ENCODE measurements around the gene ANKRD13B.
A peak's percentile ranks its signal among the peaks of the same experiment; 100 is the strongest.

The ANKRD13B gene

DNA sequence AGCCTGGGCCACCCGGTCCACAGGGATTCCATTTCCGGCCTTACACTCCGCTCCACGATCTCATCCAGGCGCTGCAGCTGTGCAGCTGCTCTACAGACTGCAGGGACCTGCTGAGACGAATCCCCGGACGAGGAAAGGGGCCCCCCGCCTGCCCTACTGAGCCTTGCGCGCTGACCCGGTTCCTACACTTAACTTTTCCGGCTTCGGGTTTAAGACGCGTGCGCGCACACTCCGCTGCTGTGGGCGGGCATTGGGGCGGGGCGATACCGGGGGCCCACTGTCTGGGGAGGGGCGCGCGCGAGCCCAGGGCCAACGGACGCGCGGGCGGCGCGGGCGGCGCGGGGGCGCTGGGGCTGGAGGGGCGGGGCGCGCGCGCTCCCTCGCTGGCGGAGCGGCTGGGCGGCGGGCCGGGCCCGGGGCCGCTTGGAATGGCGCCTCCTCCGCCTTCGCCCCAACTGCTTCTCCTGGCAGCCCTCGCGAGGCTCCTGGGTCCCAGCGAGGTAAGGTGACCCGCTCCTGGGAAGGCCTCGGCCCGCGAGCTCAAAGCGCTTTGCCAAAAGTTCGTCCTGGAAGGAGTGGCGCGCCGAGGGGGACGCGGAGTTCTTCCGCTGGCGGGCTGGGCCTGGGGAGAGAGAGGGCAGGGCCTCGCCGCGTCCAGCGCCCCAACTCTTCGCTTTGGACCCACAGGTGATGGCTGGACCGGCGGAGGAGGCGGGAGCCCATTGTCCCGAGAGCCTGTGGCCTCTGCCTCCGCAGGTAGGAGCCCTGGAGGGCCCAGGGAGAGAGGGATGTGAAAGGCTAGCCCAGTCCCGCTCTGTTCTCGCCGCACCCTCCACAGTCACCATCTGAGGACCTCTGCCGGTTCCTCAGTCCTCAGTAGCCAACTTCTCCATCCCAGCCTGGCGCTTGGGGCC, 24.3 kb upstream of the ANKRD13B start, which contains the start of gene TP53I13 (continued):
- TF ChIP-seq, protein P1, sequence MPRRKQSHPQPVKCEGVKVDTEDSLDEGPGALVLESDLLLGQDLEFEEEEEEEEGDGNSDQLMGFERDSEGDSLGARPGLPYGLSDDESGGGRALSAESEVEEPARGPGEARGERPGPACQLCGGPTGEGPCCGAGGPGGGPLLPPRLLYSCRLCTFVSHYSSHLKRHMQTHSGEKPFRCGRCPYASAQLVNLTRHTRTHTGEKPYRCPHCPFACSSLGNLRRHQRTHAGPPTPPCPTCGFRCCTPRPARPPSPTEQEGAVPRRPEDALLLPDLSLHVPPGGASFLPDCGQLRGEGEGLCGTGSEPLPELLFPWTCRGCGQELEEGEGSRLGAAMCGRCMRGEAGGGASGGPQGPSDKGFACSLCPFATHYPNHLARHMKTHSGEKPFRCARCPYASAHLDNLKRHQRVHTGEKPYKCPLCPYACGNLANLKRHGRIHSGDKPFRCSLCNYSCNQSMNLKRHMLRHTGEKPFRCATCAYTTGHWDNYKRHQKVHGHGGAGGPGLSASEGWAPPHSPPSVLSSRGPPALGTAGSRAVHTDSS (tag by site-specific recombination; IDR thresholded peaks at IDR 0.05): no peak
- 0 out of 2 replicates have a peak, but pooled peaks have one; percentile 35 for TF ChIP-seq KLF7 (tag by site-specific recombination; IDR thresholded peaks at IDR 0.05; ENCODE audit: borderline replicate concordance)
- TF ChIP-seq IKZF3 (tag by site-specific recombination; IDR thresholded peaks at IDR 0.05): peak; percentile 51; the same call in 1 of the 2 replicates
- no peak for TF ChIP-seq ZNF514 (tag by site-specific recombination; IDR thresholded peaks at IDR 0.05)
- 0 out of 2 replicates have a peak, but pooled peaks have one; percentile 15 for TF ChIP-seq ZNF24 (tag by site-specific recombination; IDR thresholded peaks at IDR 0.05)
- no peak for TF ChIP-seq ZNF664 (tag by site-specific recombination; IDR thresholded peaks at IDR 0.05)
- TF ChIP-seq YY1 (tag by site-specific recombination; IDR thresholded peaks at IDR 0.05): peak; percentile 62; the same call in 1 of the 2 replicates
- TF ChIP-seq, protein P2, sequence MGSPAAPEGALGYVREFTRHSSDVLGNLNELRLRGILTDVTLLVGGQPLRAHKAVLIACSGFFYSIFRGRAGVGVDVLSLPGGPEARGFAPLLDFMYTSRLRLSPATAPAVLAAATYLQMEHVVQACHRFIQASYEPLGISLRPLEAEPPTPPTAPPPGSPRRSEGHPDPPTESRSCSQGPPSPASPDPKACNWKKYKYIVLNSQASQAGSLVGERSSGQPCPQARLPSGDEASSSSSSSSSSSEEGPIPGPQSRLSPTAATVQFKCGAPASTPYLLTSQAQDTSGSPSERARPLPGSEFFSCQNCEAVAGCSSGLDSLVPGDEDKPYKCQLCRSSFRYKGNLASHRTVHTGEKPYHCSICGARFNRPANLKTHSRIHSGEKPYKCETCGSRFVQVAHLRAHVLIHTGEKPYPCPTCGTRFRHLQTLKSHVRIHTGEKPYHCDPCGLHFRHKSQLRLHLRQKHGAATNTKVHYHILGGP (tag by site-specific recombination; IDR thresholded peaks at IDR 0.05): no peak
- TF ChIP-seq SP3 (tag by site-specific recombination; IDR thresholded peaks at IDR 0.05): peak; percentile 53
- TF ChIP-seq ZNF169 (tag by site-specific recombination; IDR thresholded peaks at IDR 0.05): no peak
- peak; percentile 63 for TF ChIP-seq OVOL3 (tag by site-specific recombination; IDR thresholded peaks at IDR 0.05)
- TF ChIP-seq ZNF394 (tag by site-specific recombination; IDR thresholded peaks at IDR 0.05; ENCODE audit: borderline replicate concordance): peak; percentile 66; the same call in 1 of the 2 replicates
- peak; percentile 54 for TF ChIP-seq KLF8 (tag by site-specific recombination; IDR thresholded peaks at IDR 0.05)
- TF ChIP-seq, protein P3, sequence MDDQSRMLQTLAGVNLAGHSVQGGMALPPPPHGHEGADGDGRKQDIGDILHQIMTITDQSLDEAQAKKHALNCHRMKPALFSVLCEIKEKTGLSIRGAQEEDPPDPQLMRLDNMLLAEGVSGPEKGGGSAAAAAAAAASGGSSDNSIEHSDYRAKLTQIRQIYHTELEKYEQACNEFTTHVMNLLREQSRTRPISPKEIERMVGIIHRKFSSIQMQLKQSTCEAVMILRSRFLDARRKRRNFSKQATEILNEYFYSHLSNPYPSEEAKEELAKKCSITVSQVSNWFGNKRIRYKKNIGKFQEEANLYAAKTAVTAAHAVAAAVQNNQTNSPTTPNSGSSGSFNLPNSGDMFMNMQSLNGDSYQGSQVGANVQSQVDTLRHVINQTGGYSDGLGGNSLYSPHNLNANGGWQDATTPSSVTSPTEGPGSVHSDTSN (CRISPR knock-in tag; IDR thresholded peaks at IDR 0.05): 0 out of 2 replicates have a peak, but pooled peaks have one; percentile 18
- 0 out of 2 replicates have a peak, but pooled peaks have one; percentile 30 for TF ChIP-seq ZNF2 (tag by site-specific recombination; IDR thresholded peaks at IDR 0.05)
- no peak for TF ChIP-seq FEZF1 (tag by site-specific recombination; IDR thresholded peaks at IDR 0.05)
- TF ChIP-seq SETDB1 (IDR thresholded peaks at IDR 0.05; ENCODE audit: insufficient read length, low read length): no peak
- TF ChIP-seq, protein P4, sequence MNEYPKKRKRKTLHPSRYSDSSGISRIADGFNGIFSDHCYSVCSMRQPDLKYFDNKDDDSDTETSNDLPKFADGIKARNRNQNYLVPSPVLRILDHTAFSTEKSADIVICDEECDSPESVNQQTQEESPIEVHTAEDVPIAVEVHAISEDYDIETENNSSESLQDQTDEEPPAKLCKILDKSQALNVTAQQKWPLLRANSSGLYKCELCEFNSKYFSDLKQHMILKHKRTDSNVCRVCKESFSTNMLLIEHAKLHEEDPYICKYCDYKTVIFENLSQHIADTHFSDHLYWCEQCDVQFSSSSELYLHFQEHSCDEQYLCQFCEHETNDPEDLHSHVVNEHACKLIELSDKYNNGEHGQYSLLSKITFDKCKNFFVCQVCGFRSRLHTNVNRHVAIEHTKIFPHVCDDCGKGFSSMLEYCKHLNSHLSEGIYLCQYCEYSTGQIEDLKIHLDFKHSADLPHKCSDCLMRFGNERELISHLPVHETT (tag by site-specific recombination; IDR thresholded peaks at IDR 0.05): peak; percentile 39; the same call in 1 of the 2 replicates
- TF ChIP-seq, protein P5, sequence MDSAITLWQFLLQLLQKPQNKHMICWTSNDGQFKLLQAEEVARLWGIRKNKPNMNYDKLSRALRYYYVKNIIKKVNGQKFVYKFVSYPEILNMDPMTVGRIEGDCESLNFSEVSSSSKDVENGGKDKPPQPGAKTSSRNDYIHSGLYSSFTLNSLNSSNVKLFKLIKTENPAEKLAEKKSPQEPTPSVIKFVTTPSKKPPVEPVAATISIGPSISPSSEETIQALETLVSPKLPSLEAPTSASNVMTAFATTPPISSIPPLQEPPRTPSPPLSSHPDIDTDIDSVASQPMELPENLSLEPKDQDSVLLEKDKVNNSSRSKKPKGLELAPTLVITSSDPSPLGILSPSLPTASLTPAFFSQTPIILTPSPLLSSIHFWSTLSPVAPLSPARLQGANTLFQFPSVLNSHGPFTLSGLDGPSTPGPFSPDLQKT (IDR thresholded peaks at IDR 0.05; ENCODE audit: borderline replicate concordance, low read depth, low read length): no peak
- TF ChIP-seq, protein P6, sequence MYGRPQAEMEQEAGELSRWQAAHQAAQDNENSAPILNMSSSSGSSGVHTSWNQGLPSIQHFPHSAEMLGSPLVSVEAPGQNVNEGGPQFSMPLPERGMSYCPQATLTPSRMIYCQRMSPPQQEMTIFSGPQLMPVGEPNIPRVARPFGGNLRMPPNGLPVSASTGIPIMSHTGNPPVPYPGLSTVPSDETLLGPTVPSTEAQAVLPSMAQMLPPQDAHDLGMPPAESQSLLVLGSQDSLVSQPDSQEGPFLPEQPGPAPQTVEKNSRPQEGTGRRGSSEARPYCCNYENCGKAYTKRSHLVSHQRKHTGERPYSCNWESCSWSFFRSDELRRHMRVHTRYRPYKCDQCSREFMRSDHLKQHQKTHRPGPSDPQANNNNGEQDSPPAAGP (tag by site-specific recombination; IDR thresholded peaks at IDR 0.05): peak; percentile 42; the same call in 1 of the 2 replicates
- peak; percentile 39; the same call in 1 of the 2 replicates for TF ChIP-seq ZBTB17 (tag by site-specific recombination; IDR thresholded peaks at IDR 0.05)
- no peak for TF ChIP-seq HOXC10 (CRISPR knock-in tag; IDR thresholded peaks at IDR 0.05)
- TF ChIP-seq ZNF76 (tag by site-specific recombination; IDR thresholded peaks at IDR 0.05; ENCODE audit: borderline replicate concordance, low read depth): 0 out of 2 replicates have a peak, but pooled peaks have one; percentile 27
- TF ChIP-seq TRIM28 (IDR thresholded peaks at IDR 0.05; ENCODE audit: borderline replicate concordance, low read length): no peak
- TF ChIP-seq, protein P7, sequence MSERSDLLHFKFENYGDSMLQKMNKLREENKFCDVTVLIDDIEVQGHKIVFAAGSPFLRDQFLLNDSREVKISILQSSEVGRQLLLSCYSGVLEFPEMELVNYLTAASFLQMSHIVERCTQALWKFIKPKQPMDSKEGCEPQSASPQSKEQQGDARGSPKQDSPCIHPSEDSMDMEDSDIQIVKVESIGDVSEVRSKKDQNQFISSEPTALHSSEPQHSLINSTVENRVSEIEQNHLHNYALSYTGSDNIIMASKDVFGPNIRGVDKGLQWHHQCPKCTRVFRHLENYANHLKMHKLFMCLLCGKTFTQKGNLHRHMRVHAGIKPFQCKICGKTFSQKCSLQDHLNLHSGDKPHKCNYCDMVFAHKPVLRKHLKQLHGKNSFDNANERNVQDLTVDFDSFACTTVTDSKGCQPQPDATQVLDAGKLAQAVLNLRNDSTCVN (tag by site-specific recombination; optimal IDR thresholded peaks at IDR 0.05): peak; percentile 72
- TF ChIP-seq ZBTB20 (tag by site-specific recombination; IDR thresholded peaks at IDR 0.05): peak; percentile 97
- TF ChIP-seq BCL11B (tag by site-specific recombination; IDR thresholded peaks at IDR 0.05; ENCODE audit: low read depth): peak; percentile 19; the same call in 1 of the 2 replicates
- TF ChIP-seq, protein P8, sequence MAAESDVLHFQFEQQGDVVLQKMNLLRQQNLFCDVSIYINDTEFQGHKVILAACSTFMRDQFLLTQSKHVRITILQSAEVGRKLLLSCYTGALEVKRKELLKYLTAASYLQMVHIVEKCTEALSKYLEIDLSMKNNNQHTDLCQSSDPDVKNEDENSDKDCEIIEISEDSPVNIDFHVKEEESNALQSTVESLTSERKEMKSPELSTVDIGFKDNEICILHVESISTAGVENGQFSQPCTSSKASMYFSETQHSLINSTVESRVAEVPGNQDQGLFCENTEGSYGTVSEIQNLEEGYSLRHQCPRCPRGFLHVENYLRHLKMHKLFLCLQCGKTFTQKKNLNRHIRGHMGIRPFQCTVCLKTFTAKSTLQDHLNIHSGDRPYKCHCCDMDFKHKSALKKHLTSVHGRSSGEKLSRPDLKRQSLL (tag by site-specific recombination; IDR thresholded peaks at IDR 0.05): no peak
